ENCODE results near the gene LRRK1. TPM values are rescaled to one million over a fixed set of nuclear protein-coding genes. Genes with fewer than 3 reads are reported as not detected.

LRRK1 gene
- total and polyA plus RNA-seq, 2 of the 13 experiments (the other 11 are each of a cell fraction or from before 2014, with no cell fraction given) = 0.13 to 1.2 TPM

GRCh38 chr15:100891307-100892012, 27.7 kb upstream of the LRRK1 start:
- Histone ChIP-seq H4K20me1 (ENCODE audit: insufficient read depth, low read length) (no peaks in the 10 kb centered on the region), H3K9ac (ENCODE audit: insufficient read depth, low read depth, low read length) (no peak overlapping the region), H3K27ac (ENCODE audit: extremely low read length, insufficient read depth, low read length) (no peak overlapping the region), H3K79me2 (ENCODE audit: insufficient read depth, low read length) (no peaks in the 10 kb centered on the region), H3K9me3 (ENCODE audit: low read length) (no peaks in the 10 kb centered on the region), H2AFZ (ENCODE audit: low read length) (no peak overlapping the region), H3K36me3 (replicated peaks in 1 of 2; ENCODE audit: control insufficient read depth in 1 of 2, insufficient read depth in 2 of 2, low read length in 2 of 2) (no peaks in the 10 kb centered on the region), H3K4me2 (ENCODE audit: low read depth, low read length) (no peak overlapping the region), H3K4me3 (replicated peaks in 1 of 3; ENCODE audit: insufficient read depth in 1 of 3, low read depth in 2 of 3, low read length in 3 of 3) (no peak overlapping the region), H3K27me3 (ENCODE audit: control insufficient read depth in 1 of 2, insufficient read depth in 2 of 2, low read length in 2 of 2) (peaks cover 12 to 94% of the 10 kb centered on the region in 2 experiments; a peak in 4 of 5 replicates), H3K4me1 (ENCODE audit: insufficient read depth, low read length) (no peaks in the 10 kb centered on the region)
- intact Hi-C loops (cut with micrococcal nuclease; ENCODE audit: unreplicated experiment) = no loop called here
- no peak for TF ChIP-seq ARID3A (IDR thresholded peaks at IDR 0.05; ENCODE audit: low read depth, low read length)
- ATAC-seq (peak; percentile 52; the same call in 2 of the 3 replicates), FAIRE-seq (no peak), DNase-seq (ENCODE audit: low spot score) (no peak)
- in situ Hi-C loops (cut with HindIII; ENCODE audit: extremely low pct_ligation_motif_present, low pct_unique_long_range_greater_than_20kb) = no loop called here
- no TSS peak for BruUV-seq (replicated peaks)
- POLR2A ChIA-PET = no interaction called here
- CTCF ChIA-PET (ENCODE audit: low intra/inter-chr PET ratio, low total read pairs) = no interaction called here
- 57% methylated on average over 8 of the region's 21 CpGs for WGBS (ENCODE audit: low lambda C conversion rate)

DNA sequence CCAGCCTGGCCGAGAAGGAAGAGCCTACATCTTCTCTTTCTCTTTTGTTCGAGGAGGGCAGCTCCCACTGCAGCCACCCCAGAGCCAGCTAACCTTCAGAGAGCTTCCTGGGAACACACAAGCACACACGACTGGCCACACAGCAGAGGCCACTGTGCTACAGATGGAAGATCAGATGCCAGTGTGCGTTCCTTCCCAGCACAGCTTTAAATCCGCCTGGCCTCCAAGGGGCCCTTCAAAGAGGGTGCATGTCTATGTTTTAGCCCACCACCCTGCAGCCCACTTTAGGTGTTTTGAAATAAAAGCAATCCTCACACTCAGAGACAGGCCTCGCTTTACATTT, 27.2 kb upstream of the LRRK1 start:
- no peak overlapping the region for H3K27ac ChIP-seq (ENCODE audit: extremely low read length, insufficient read depth, low read length)
- FAIRE-seq = no peak
- CTCF ChIA-PET (ENCODE audit: low intra/inter-chr PET ratio, low total read pairs) = no interaction called here
- ATAC-seq = no peak
- peaks cover 11 to 93% of the 10 kb centered on the region in 2 experiments; a peak in 4 of 5 replicates for H3K27me3 ChIP-seq (ENCODE audit: control insufficient read depth in 1 of 2, insufficient read depth in 2 of 2, low read length in 2 of 2)
- H3K9me3 ChIP-seq (ENCODE audit: low read length) = no peaks in the 10 kb centered on the region
- H3K79me2 ChIP-seq (ENCODE audit: insufficient read depth, low read length) = no peaks in the 10 kb centered on the region
- in situ Hi-C loops (cut with HindIII; ENCODE audit: extremely low pct_ligation_motif_present, low pct_unique_long_range_greater_than_20kb) = no loop called here
- no peak for TF ChIP-seq NFATC3 (CRISPR knock-in tag; IDR thresholded peaks at IDR 0.05)
- TF ChIP-seq ZNF34 (CRISPR knock-in tag; IDR thresholded peaks at IDR 0.05; ENCODE audit: borderline replicate concordance) = no peak
- no peak for TF ChIP-seq ZNF724P (CRISPR knock-in tag; IDR thresholded peaks at IDR 0.05; ENCODE audit: borderline replicate concordance)
- no peak for TF ChIP-seq JUN (CRISPR knock-in tag; IDR thresholded peaks at IDR 0.05)
- TF ChIP-seq, protein P1, sequence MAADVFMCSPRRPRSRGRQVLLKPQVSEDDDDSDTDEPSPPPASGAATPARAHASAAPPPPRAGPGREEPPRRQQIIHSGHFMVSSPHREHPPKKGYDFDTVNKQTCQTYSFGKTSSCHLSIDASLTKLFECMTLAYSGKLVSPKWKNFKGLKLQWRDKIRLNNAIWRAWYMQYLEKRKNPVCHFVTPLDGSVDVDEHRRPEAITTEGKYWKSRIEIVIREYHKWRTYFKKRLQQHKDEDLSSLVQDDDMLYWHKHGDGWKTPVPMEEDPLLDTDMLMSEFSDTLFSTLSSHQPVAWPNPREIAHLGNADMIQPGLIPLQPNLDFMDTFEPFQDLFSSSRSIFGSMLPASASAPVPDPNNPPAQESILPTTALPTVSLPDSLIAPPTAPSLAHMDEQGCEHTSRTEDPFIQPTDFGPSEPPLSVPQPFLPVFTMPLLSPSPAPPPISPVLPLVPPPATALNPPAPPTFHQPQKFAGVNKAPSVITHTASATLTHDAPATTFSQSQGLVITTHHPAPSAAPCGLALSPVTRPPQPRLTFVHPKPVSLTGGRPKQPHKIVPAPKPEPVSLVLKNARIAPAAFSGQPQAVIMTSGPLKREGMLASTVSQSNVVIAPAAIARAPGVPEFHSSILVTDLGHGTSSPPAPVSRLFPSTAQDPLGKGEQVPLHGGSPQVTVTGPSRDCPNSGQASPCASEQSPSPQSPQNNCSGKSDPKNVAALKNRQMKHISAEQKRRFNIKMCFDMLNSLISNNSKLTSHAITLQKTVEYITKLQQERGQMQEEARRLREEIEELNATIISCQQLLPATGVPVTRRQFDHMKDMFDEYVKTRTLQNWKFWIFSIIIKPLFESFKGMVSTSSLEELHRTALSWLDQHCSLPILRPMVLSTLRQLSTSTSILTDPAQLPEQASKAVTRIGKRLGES (CRISPR knock-in tag; IDR thresholded peaks at IDR 0.05; ENCODE audit: borderline replicate concordance) = no peak
- no peak for TF ChIP-seq ZNF564 (CRISPR knock-in tag; IDR thresholded peaks at IDR 0.05)
- no peak for TF ChIP-seq MYC (CRISPR knock-in tag; IDR thresholded peaks at IDR 0.05; ENCODE audit: borderline replicate concordance)
- H3K9ac ChIP-seq (ENCODE audit: insufficient read depth, low read depth, low read length) = no peak overlapping the region
- H3K36me3 ChIP-seq (replicated peaks in 1 of 2; ENCODE audit: control insufficient read depth in 1 of 2, insufficient read depth in 2 of 2, low read length in 2 of 2) = no peaks in the 10 kb centered on the region
- H2AFZ ChIP-seq (ENCODE audit: low read length) = no peak overlapping the region
- no peaks in the 10 kb centered on the region for H4K20me1 ChIP-seq (ENCODE audit: insufficient read depth, low read length)
- DNase-seq (ENCODE audit: low spot score) = no peak
- 5% methylated on average over 4 of the region's 6 CpGs for WGBS (ENCODE audit: low lambda C conversion rate)
- intact Hi-C loops (cut with micrococcal nuclease; ENCODE audit: unreplicated experiment) = no loop called here
- no TSS peak for BruUV-seq (replicated peaks)
- H3K4me2 ChIP-seq (ENCODE audit: low read depth, low read length) = no peak overlapping the region
- no peak overlapping the region for H3K4me3 ChIP-seq (replicated peaks in 1 of 3; ENCODE audit: insufficient read depth in 1 of 3, low read depth in 2 of 3, low read length in 3 of 3)
- no peaks in the 10 kb centered on the region for H3K4me1 ChIP-seq (ENCODE audit: insufficient read depth, low read length)
- POLR2A ChIA-PET = no interaction called here
